Endothelial cell of umbilical vein (primary cell): ENCODE results near the gene PLD6.

Experiments used
- CTCF ChIP-seq, 2 donors: IDR thresholded peaks; 1 replicate in 1 of 2; 2 replicates in 1 of 2; pipeline ENCODE4 v1.5.1; 2011; ENCODE audit warnings: low read length in 2 of 2, mild to moderate bottlenecking in 2 of 2, moderate library complexity in 2 of 2, control low read depth in 1 of 2, inconsistent platforms in 1 of 2, low read depth in 1 of 2; ENCODE audit not compliant: insufficient read depth in 1 of 2; ENCODE audit errors: extremely low read depth in 1 of 2
- FOS ChIP-seq: IDR thresholded peaks from 2 replicates; pipeline ENCODE4 v1.6.1; 2011; ENCODE audit warnings: mild to moderate bottlenecking, low read length, moderate library complexity, borderline replicate concordance; ENCODE audit not compliant: insufficient read depth
- MAX ChIP-seq: IDR thresholded peaks from 2 replicates; pipeline ENCODE4 v1.6.1; 2011; ENCODE audit not compliant: insufficient read depth, insufficient read length
- POLR2A ChIP-seq: IDR thresholded peaks from 2 replicates; pipeline ENCODE4 v1.6.1; 2012; ENCODE audit warnings: low read depth, mild to moderate bottlenecking, control low read depth, low read length
- POLR2AphosphoS5 ChIP-seq: IDR thresholded peaks from 2 replicates; pipeline ENCODE4 v1.6.1; 2012; ENCODE audit warnings: low read depth, mild to moderate bottlenecking, control low read depth, low read length, moderate library complexity; ENCODE audit not compliant: insufficient read depth

- TF ChIP-seq CTCF (IDR thresholded peaks at IDR 0.05; ENCODE audit: extremely low read depth in 1 of 2, insufficient read depth in 1 of 2, low read depth in 1 of 2, low read length in 2 of 2) (no peak), POLR2AphosphoS5 (peak; percentile 68), FOS (peak; percentile 82), POLR2A (no peak), MAX (no peak)
Observed at GRCh38 chr17:17151962-17152361, 54.2 kb downstream of the PLD6 start.
